ENCODE measurements around the gene SEZ6.

SEZ6 gene

GRCh38 chr17:28982131-28982793 is 23.6 kb downstream of the SEZ6 start:
- H3K36me3 ChIP-seq (ENCODE audit: control insufficient read depth, insufficient read depth, low read length) = no peaks in the 10 kb centered on the region
- DNase-seq = peak; percentile 55 to 59 (median 56)
- H3K9me3 ChIP-seq (ENCODE audit: control insufficient read depth, low read length) = no peaks in the 10 kb centered on the region
- H3K27me3 ChIP-seq (replicated peaks; ENCODE audit: control insufficient read depth, insufficient read depth, low read length, poor library complexity, severe bottlenecking) = no peaks in the 10 kb centered on the region
- H3K4me3 ChIP-seq (ENCODE audit: insufficient read depth, low read depth, low read length, poor library complexity, severe bottlenecking) = no peak overlapping the region
- H3K4me1 ChIP-seq (ENCODE audit: control insufficient read depth, insufficient read depth, low read length, poor library complexity, severe bottlenecking) = peaks cover 12% of the 10 kb centered on the region
- peak overlapping the region; percentile 49 for H3K27ac ChIP-seq (ENCODE audit: insufficient read depth, low read length, poor library complexity, severe bottlenecking)

- H3K27ac ChIP-seq (ENCODE audit: insufficient read depth, low read length, poor library complexity, severe bottlenecking) = no peak overlapping the region
- H3K27me3 ChIP-seq (replicated peaks; ENCODE audit: control insufficient read depth, insufficient read depth, low read length, poor library complexity, severe bottlenecking) = no peaks in the 10 kb centered on the region
These were observed 27.4 kb downstream of the SEZ6 start for GRCh38 chr17:28978356-28978964.

GRCh38 chr17:28977659-28978355 is 28.0 kb downstream of the SEZ6 start:
- no peak overlapping the region for H3K27ac ChIP-seq (ENCODE audit: insufficient read depth, low read length, poor library complexity, severe bottlenecking)
- peaks cover 9% of the 10 kb centered on the region for H3K4me1 ChIP-seq (ENCODE audit: control insufficient read depth, insufficient read depth, low read length, poor library complexity, severe bottlenecking)
- no peak for DNase-seq
- H3K27me3 ChIP-seq (replicated peaks; ENCODE audit: control insufficient read depth, insufficient read depth, low read length, poor library complexity, severe bottlenecking) = no peaks in the 10 kb centered on the region
- H3K4me3 ChIP-seq (ENCODE audit: insufficient read depth, low read depth, low read length, poor library complexity, severe bottlenecking) = no peak overlapping the region
- no peaks in the 10 kb centered on the region for H3K36me3 ChIP-seq (ENCODE audit: control insufficient read depth, insufficient read depth, low read length)
- no peaks in the 10 kb centered on the region for H3K9me3 ChIP-seq (ENCODE audit: control insufficient read depth, low read length)

More at GRCh38 chr17:28978356-28978964, 27.4 kb downstream of the SEZ6 start:
- H3K9me3 ChIP-seq (ENCODE audit: control insufficient read depth, low read length) = no peaks in the 10 kb centered on the region
- H3K4me3 ChIP-seq (ENCODE audit: insufficient read depth, low read depth, low read length, poor library complexity, severe bottlenecking) = no peak overlapping the region
- no peaks in the 10 kb centered on the region for H3K36me3 ChIP-seq (ENCODE audit: control insufficient read depth, insufficient read depth, low read length)
- H3K4me1 ChIP-seq (ENCODE audit: control insufficient read depth, insufficient read depth, low read length, poor library complexity, severe bottlenecking) = peaks cover 12% of the 10 kb centered on the region
- DNase-seq = no peak

GRCh38 chr17:28975646-28976045 is 30.2 kb downstream of the SEZ6 start:
- Histone ChIP-seq H3K9me3 (ENCODE audit: control insufficient read depth, low read length) (no peaks in the 10 kb centered on the region), H3K4me3 (ENCODE audit: insufficient read depth, low read depth, low read length, poor library complexity, severe bottlenecking) (no peak overlapping the region), H3K4me1 (ENCODE audit: control insufficient read depth, insufficient read depth, low read length, poor library complexity, severe bottlenecking) (no peaks in the 10 kb centered on the region), H3K27me3 (replicated peaks; ENCODE audit: control insufficient read depth, insufficient read depth, low read length, poor library complexity, severe bottlenecking) (no peaks in the 10 kb centered on the region), H3K36me3 (ENCODE audit: control insufficient read depth, insufficient read depth, low read length) (no peaks in the 10 kb centered on the region), H3K27ac (ENCODE audit: insufficient read depth, low read length, poor library complexity, severe bottlenecking) (no peak overlapping the region)
- no peak for DNase-seq

GRCh38 chr17:28975031-28975430 is 30.8 kb downstream of the SEZ6 start:
- Histone ChIP-seq H3K4me1 (ENCODE audit: control insufficient read depth, insufficient read depth, low read length, poor library complexity, severe bottlenecking) (no peaks in the 10 kb centered on the region), H3K27ac (ENCODE audit: insufficient read depth, low read length, poor library complexity, severe bottlenecking) (no peak overlapping the region), H3K9me3 (ENCODE audit: control insufficient read depth, low read length) (no peaks in the 10 kb centered on the region), H3K4me3 (ENCODE audit: insufficient read depth, low read depth, low read length, poor library complexity, severe bottlenecking) (no peak overlapping the region), H3K27me3 (replicated peaks; ENCODE audit: control insufficient read depth, insufficient read depth, low read length, poor library complexity, severe bottlenecking) (no peaks in the 10 kb centered on the region), H3K36me3 (ENCODE audit: control insufficient read depth, insufficient read depth, low read length) (no peaks in the 10 kb centered on the region)
- DNase-seq = no peak

- H3K4me1 ChIP-seq (ENCODE audit: control insufficient read depth, insufficient read depth, low read length, poor library complexity, severe bottlenecking) = no peaks in the 10 kb centered on the region
These were observed 31.4 kb downstream of the SEZ6 start for GRCh38 chr17:28974451-28974850.

GRCh38 chr17:28973425-28973824 is 32.4 kb downstream of the SEZ6 start:
- Histone ChIP-seq H3K4me3 (ENCODE audit: insufficient read depth, low read depth, low read length, poor library complexity, severe bottlenecking) (no peak overlapping the region), H3K9me3 (ENCODE audit: control insufficient read depth, low read length) (no peaks in the 10 kb centered on the region), H3K4me1 (ENCODE audit: control insufficient read depth, insufficient read depth, low read length, poor library complexity, severe bottlenecking) (no peaks in the 10 kb centered on the region), H3K36me3 (ENCODE audit: control insufficient read depth, insufficient read depth, low read length) (no peaks in the 10 kb centered on the region), H3K27ac (ENCODE audit: insufficient read depth, low read length, poor library complexity, severe bottlenecking) (no peak overlapping the region), H3K27me3 (replicated peaks; ENCODE audit: control insufficient read depth, insufficient read depth, low read length, poor library complexity, severe bottlenecking) (no peaks in the 10 kb centered on the region)
- DNase-seq = no peak

More at GRCh38 chr17:28974451-28974850, 31.4 kb downstream of the SEZ6 start:
- DNase-seq = no peak
- no peak overlapping the region for H3K27ac ChIP-seq (ENCODE audit: insufficient read depth, low read length, poor library complexity, severe bottlenecking)
- no peak overlapping the region for H3K4me3 ChIP-seq (ENCODE audit: insufficient read depth, low read depth, low read length, poor library complexity, severe bottlenecking)
- H3K27me3 ChIP-seq (replicated peaks; ENCODE audit: control insufficient read depth, insufficient read depth, low read length, poor library complexity, severe bottlenecking) = no peaks in the 10 kb centered on the region
- no peaks in the 10 kb centered on the region for H3K36me3 ChIP-seq (ENCODE audit: control insufficient read depth, insufficient read depth, low read length)
- no peaks in the 10 kb centered on the region for H3K9me3 ChIP-seq (ENCODE audit: control insufficient read depth, low read length)

- H3K9me3 ChIP-seq (ENCODE audit: control insufficient read depth, low read length) = no peaks in the 10 kb centered on the region
- no peak overlapping the region for H3K4me3 ChIP-seq (ENCODE audit: insufficient read depth, low read depth, low read length, poor library complexity, severe bottlenecking)
- H3K27ac ChIP-seq (ENCODE audit: insufficient read depth, low read length, poor library complexity, severe bottlenecking) = no peak overlapping the region
- no peak for DNase-seq
- H3K27me3 ChIP-seq (replicated peaks; ENCODE audit: control insufficient read depth, insufficient read depth, low read length, poor library complexity, severe bottlenecking) = no peaks in the 10 kb centered on the region
- no peaks in the 10 kb centered on the region for H3K4me1 ChIP-seq (ENCODE audit: control insufficient read depth, insufficient read depth, low read length, poor library complexity, severe bottlenecking)
- H3K36me3 ChIP-seq (ENCODE audit: control insufficient read depth, insufficient read depth, low read length) = no peaks in the 10 kb centered on the region
These were observed 33.4 kb downstream of the SEZ6 start for GRCh38 chr17:28972437-28972836.

GRCh38 chr17:28970879-28971278 is 35.0 kb downstream of the SEZ6 start:
- H3K27ac ChIP-seq (ENCODE audit: insufficient read depth, low read length, poor library complexity, severe bottlenecking) = no peak overlapping the region
- no peaks in the 10 kb centered on the region for H3K36me3 ChIP-seq (ENCODE audit: control insufficient read depth, insufficient read depth, low read length)
- no peak overlapping the region for H3K4me3 ChIP-seq (ENCODE audit: insufficient read depth, low read depth, low read length, poor library complexity, severe bottlenecking)
- H3K27me3 ChIP-seq (replicated peaks; ENCODE audit: control insufficient read depth, insufficient read depth, low read length, poor library complexity, severe bottlenecking) = no peaks in the 10 kb centered on the region
- no peaks in the 10 kb centered on the region for H3K4me1 ChIP-seq (ENCODE audit: control insufficient read depth, insufficient read depth, low read length, poor library complexity, severe bottlenecking)
- DNase-seq = no peak
- H3K9me3 ChIP-seq (ENCODE audit: control insufficient read depth, low read length) = no peaks in the 10 kb centered on the region

All from effector memory CD4-positive, alpha-beta T cell (primary cell).